Loucy (cell line): ENCODE results near the gene C1QTNF9B.
"Not testable (repeated sequence)": the region's sequence is repeated elsewhere in the genome, so short reads cannot be mapped to it uniquely, and the experiment has no call there.

Experiments
- H2AFZ ChIP-seq: fragments of 200-600 bp; sonication (generic); 2 replicates; pipeline ENCODE4 v1.6.0; 2016; ENCODE audit warnings: antibody characterized with exemption, mild to moderate bottlenecking, low read length, moderate library complexity
- H3F3A ChIP-seq: fragments of 200-600 bp; 2 replicates; pipeline ENCODE4 v1.6.0; 2016; ENCODE audit warnings: antibody characterized with exemption, low read depth, mild to moderate bottlenecking
- H3K27me3 ChIP-seq: fragments of 200-600 bp; sonication (generic); 2 replicates; pipeline ENCODE4 v1.6.1; 2014; ENCODE audit warnings: low read length, mild to moderate bottlenecking; ENCODE audit not compliant: insufficient read depth, poor library complexity, severe bottlenecking
- H3K36me3 ChIP-seq: fragments of 200-600 bp; sonication (generic); 2 replicates; pipeline ENCODE4 v1.6.1; 2016; ENCODE audit warnings: low read length; ENCODE audit not compliant: insufficient read depth
- H3K4me1 ChIP-seq: fragments of 200-600 bp; sonication (generic); 2 replicates; pipeline ENCODE4 v1.5.1; 2014; ENCODE audit warnings: low read length, mild to moderate bottlenecking; ENCODE audit not compliant: insufficient read depth, poor library complexity, severe bottlenecking
- H3K4me2 ChIP-seq: fragments of 200-600 bp; sonication (generic); 2 replicates; pipeline ENCODE4 v1.6.0; 2014; ENCODE audit warnings: antibody characterized with exemption, low read length, low read depth, mild to moderate bottlenecking; ENCODE audit not compliant: poor library complexity, severe bottlenecking
- H3K4me3 ChIP-seq: fragments of 200-600 bp; sonication (generic); 2 replicates; pipeline ENCODE4 v1.5.1; 2014; ENCODE audit warnings: low read length, mild to moderate bottlenecking, mixed read lengths; ENCODE audit not compliant: poor library complexity, severe bottlenecking
- H3K79me2 ChIP-seq: fragments of 200-600 bp; sonication (generic); 2 replicates; pipeline ENCODE4 v1.6.1; 2014; ENCODE audit warnings: low read length; ENCODE audit not compliant: insufficient read depth
- H3K9ac ChIP-seq: fragments of 200-600 bp; sonication (generic); 2 replicates; pipeline ENCODE4 v1.6.0; 2014; ENCODE audit warnings: mild to moderate bottlenecking, low read depth, low read length, moderate library complexity; ENCODE audit not compliant: poor library complexity, severe bottlenecking
- H3K9me2 ChIP-seq: fragments of 200-600 bp; sonication (generic); replicated peaks from 2 replicates; pipeline ENCODE4 v1.6.1; 2016; ENCODE audit warnings: low read depth, low read length, mixed read lengths
- H3K9me3 ChIP-seq: fragments of 200-600 bp; sonication (generic); 2 replicates; pipeline ENCODE4 v1.6.1; 2014; ENCODE audit warnings: mild to moderate bottlenecking, antibody characterized with exemption, low read length, low read depth; ENCODE audit not compliant: insufficient read depth
- H4K20me1 ChIP-seq: fragments of 200-600 bp; sonication (generic); 2 replicates; pipeline ENCODE4 v1.6.0; 2014; ENCODE audit warnings: antibody characterized with exemption, low read length, mild to moderate bottlenecking; ENCODE audit not compliant: insufficient read depth, poor library complexity, severe bottlenecking
- CTCF ChIP-seq: fragments of 200-600 bp; sonication (generic); conservative IDR thresholded peaks from 2 replicates; pipeline ENCODE4 v1.5.1; 2014; ENCODE audit warnings: mild to moderate bottlenecking, antibody characterized with exemption, low read length
- EZH2phosphoT487 ChIP-seq: fragments of 200-600 bp; IDR thresholded peaks from 2 replicates; pipeline ENCODE4 v1.6.1; 2018; ENCODE audit warnings: antibody characterized with exemption, mild to moderate bottlenecking, moderate library complexity, borderline replicate concordance

The C1QTNF9B gene

DNA sequence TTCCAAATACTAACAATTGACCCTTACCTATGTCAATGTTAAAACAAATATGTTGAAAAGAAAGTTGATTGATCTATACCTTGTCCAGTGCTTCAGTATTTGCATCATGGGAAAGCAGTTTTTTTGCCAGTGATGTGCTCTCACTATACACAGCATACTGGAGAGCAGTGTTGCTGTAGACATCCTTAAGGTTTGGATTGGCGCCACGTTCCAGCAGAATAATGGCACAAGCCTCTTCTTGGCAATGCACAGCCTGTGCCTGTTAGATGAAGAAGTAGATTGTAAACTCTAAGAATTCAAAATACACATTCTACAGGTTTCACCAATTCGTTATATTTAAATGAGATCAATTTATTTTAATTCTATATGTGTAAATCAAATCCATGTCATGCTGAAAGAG is 43.9 kb upstream of the C1QTNF9B start:
- H3K4me3 ChIP-seq: no peak overlapping the region
- no peaks in the 10 kb centered on the region for H3K36me3 ChIP-seq
- H4K20me1 ChIP-seq: no peaks in the 10 kb centered on the region
- no peaks in the 10 kb centered on the region for H3K4me1 ChIP-seq
- no peaks in the 10 kb centered on the region for H3K9me3 ChIP-seq
- H3K9me2 ChIP-seq: no peaks in the 10 kb centered on the region
- H3K9ac ChIP-seq: no peak overlapping the region
- no peaks in the 10 kb centered on the region for H3K27me3 ChIP-seq
- H2AFZ ChIP-seq: no peak overlapping the region
- TF ChIP-seq CTCF (no peak), EZH2phosphoT487 (no peak)
- H3K4me2 ChIP-seq: no peak overlapping the region
- H3K79me2 ChIP-seq: no peaks in the 10 kb centered on the region
- H3F3A ChIP-seq: no peaks in the 10 kb centered on the region

- not testable (repeated sequence) for H3K4me2 ChIP-seq, H3K9me2 ChIP-seq, H4K20me1 ChIP-seq, H2AFZ ChIP-seq, H3K79me2 ChIP-seq, H3F3A ChIP-seq, H3K9me3 ChIP-seq, H3K4me3 ChIP-seq, H3K27me3 ChIP-seq, H3K36me3 ChIP-seq, H3K9ac ChIP-seq, H3K4me1 ChIP-seq
Observed at GRCh38 chr13:23939666-23940065, 42.4 kb upstream of the C1QTNF9B start.

GRCh38 chr13:23934520-23934919 is 37.2 kb upstream of the C1QTNF9B start:
- TF ChIP-seq CTCF (no peak), EZH2phosphoT487 (no peak)
- no peaks in the 10 kb centered on the region for H3K36me3 ChIP-seq
- no peaks in the 10 kb centered on the region for H3K4me1 ChIP-seq
- no peak overlapping the region for H2AFZ ChIP-seq
- H3K4me3 ChIP-seq: no peak overlapping the region
- no peaks in the 10 kb centered on the region for H3F3A ChIP-seq
- no peaks in the 10 kb centered on the region for H4K20me1 ChIP-seq
- no peak overlapping the region for H3K9ac ChIP-seq
- no peaks in the 10 kb centered on the region for H3K9me3 ChIP-seq
- H3K27me3 ChIP-seq: no peaks in the 10 kb centered on the region
- no peaks in the 10 kb centered on the region for H3K79me2 ChIP-seq
- H3K4me2 ChIP-seq: no peak overlapping the region
- no peaks in the 10 kb centered on the region for H3K9me2 ChIP-seq

DNA sequence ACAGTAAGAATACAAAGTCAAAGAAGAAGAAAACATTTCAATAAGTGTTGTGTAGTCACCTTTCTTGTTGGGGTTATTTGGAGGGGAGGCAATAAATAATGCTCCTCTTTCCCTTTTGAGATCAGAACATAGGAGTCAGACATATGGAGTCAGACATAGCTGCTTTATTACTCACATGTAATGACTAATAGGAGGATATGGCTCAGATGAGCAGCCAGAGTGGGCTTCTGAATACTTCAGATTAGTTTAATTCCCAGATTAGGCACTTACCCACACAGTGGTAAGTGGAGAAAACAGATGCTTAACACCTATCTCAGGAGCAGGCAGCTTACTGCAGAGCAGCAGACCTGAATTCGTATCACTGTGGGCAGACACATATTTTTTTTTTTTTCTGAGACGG is 31.7 kb upstream of the C1QTNF9B start:
- TF ChIP-seq EZH2phosphoT487: no peak
- no peak for TF ChIP-seq CTCF
- no peaks in the 10 kb centered on the region for H3K4me1 ChIP-seq
- H3K9me3 ChIP-seq: no peaks in the 10 kb centered on the region
- H3K27me3 ChIP-seq: no peaks in the 10 kb centered on the region
- H3K36me3 ChIP-seq: no peaks in the 10 kb centered on the region
- no peaks in the 10 kb centered on the region for H3K9me2 ChIP-seq
- no peaks in the 10 kb centered on the region for H3F3A ChIP-seq
- H3K9ac ChIP-seq: no peak overlapping the region
- H3K4me3 ChIP-seq: no peak overlapping the region
- H3K4me2 ChIP-seq: no peak overlapping the region
- H2AFZ ChIP-seq: no peak overlapping the region
- no peaks in the 10 kb centered on the region for H4K20me1 ChIP-seq
- no peaks in the 10 kb centered on the region for H3K79me2 ChIP-seq
